Astrocyte of the spinal cord (primary cell): Measurements from ENCODE around the gene ARG2.

ENCODE experiments used
- DNase-seq: peaks from one replicate; pipeline ENCODE4 v3.0.0; 2011; ENCODE audit warnings: low read depth, low spot score
- H3K4me3 ChIP-seq: 2 replicates; pipeline ENCODE4 v1.5.1; 2011; ENCODE audit warnings: low read depth, mild to moderate bottlenecking, low read length, moderate library complexity
- CTCF ChIP-seq: IDR thresholded peaks from 2 replicates; pipeline ENCODE4 v1.5.1; 2012; ENCODE audit warnings: low read depth, mild to moderate bottlenecking, low read length, inconsistent platforms
- in situ Hi-C: cut with HindIII; loops from 2 replicates; pipeline ENCODE4 v1.10.0; 2017; ENCODE audit warnings: low sequenced_read_pairs

The ARG2 gene

GRCh38 chr14:67674139-67674479 lies 54.4 kb downstream of the ARG2 start:
- DNase-seq, result peak; percentile 49
- peak; percentile 22 for TF ChIP-seq CTCF
- in situ Hi-C loops, result no loop called here

GRCh38 chr14:67674480-67675218 lies 54.9 kb downstream of the ARG2 start, which contains the start of gene VTI1B:
Gene VTI1B, minus strand, starts transcription at chr14:67674632. Its CDS starts 143 bp downstream, at chr14:67674489.
- TF ChIP-seq CTCF, result peak; percentile 37
- peak; percentile 80 for DNase-seq
- in situ Hi-C loops, result no loop called here
- peak within 1 kb of the TSS; percentile 80 for H3K4me3 ChIP-seq

More at GRCh38 chr14:67674139-67674479, 54.4 kb downstream of the ARG2 start:
- H3K4me3 ChIP-seq, result peak overlapping the region; percentile 80

- no peak for DNase-seq
- peak overlapping the region; percentile 80 for H3K4me3 ChIP-seq
- in situ Hi-C loops, result no loop called here
- TF ChIP-seq CTCF, result no peak
Observed at GRCh38 chr14:67675219-67675582, 55.5 kb downstream of the ARG2 start.

GRCh38 chr14:67679006-67679405 lies 59.3 kb downstream of the ARG2 start:
- no peak for DNase-seq
- in situ Hi-C loops, result no loop called here
- H3K4me3 ChIP-seq, result no peak overlapping the region
- no peak for TF ChIP-seq CTCF

- H3K4me3 ChIP-seq, result no peak overlapping the region
- in situ Hi-C loops, result no loop called here
- TF ChIP-seq CTCF, result no peak
- peak; percentile 72 for DNase-seq
Observed at GRCh38 chr14:67680121-67680602, 60.4 kb downstream of the ARG2 start.

- no peak overlapping the region for H3K4me3 ChIP-seq
- no peak for DNase-seq
- in situ Hi-C loops, result no loop called here
- no peak for TF ChIP-seq CTCF
Observed at GRCh38 chr14:67680941-67681340, 61.2 kb downstream of the ARG2 start.
